Stomach smooth muscle (tissue), 2 donors: Measurements from ENCODE around the gene CNKSR2.
A peak's percentile ranks its signal among the peaks of the same experiment; 100 is the strongest.

Source experiments
- H3K27ac ChIP-seq: one replicate; pipeline ENCODE4 v1.7.0; 2013; ENCODE audit warnings: mild to moderate bottlenecking, low read length, inconsistent platforms
- H3K27me3 ChIP-seq, 2 donors: one replicate each; pipeline ENCODE4 v1.7.0; 2013; ENCODE audit warnings: low read length in 2 of 2; ENCODE audit not compliant: insufficient read depth in 2 of 2, control insufficient read depth in 1 of 2
- H3K36me3 ChIP-seq, 2 donors: one replicate each; pipeline ENCODE4 v1.7.0; 2013; ENCODE audit warnings: low read length in 2 of 2; ENCODE audit not compliant: control insufficient read depth in 2 of 2, insufficient read depth in 2 of 2
- H3K4me1 ChIP-seq: one replicate; pipeline ENCODE4 v1.7.0; 2013; ENCODE audit warnings: low read length; ENCODE audit not compliant: control insufficient read depth, insufficient read depth
- H3K4me3 ChIP-seq, 2 donors: one replicate each; pipeline ENCODE4 v1.7.0; 2013; ENCODE audit warnings: low read length in 2 of 2
- H3K9ac ChIP-seq, 2 donors: one replicate each; pipeline ENCODE4 v1.7.0; 2013; ENCODE audit warnings: low read length in 2 of 2, mild to moderate bottlenecking in 1 of 2
- H3K9me3 ChIP-seq, 2 donors: one replicate each; pipeline ENCODE4 v1.7.0; 2013; ENCODE audit warnings: low read length in 2 of 2; ENCODE audit not compliant: control insufficient read depth in 2 of 2
- donor health status: healthy.
- donor health status: Pancreatic carcinoma.

The CNKSR2 gene

GRCh38 chrX:21374163-21374993, at the start of gene CNKSR2:
CNKSR2 (plus strand) TSS chrX:21374418; CDS start chrX:21374898, 480 bp downstream.
- Histone ChIP-seq H3K27me3 (peaks cover 0 to 3% of the 10 kb centered on the region in 2 donors), H3K36me3 (no peaks in the 10 kb centered on the region), H3K9ac (peak within 1 kb of the TSS; percentile 22 to 60), H3K4me1 (peaks cover 4% of the 10 kb centered on the region), H3K4me3 (peak within 1 kb of the TSS; percentile 71 to 75), H3K27ac (no peak within 1 kb of the TSS), H3K9me3 (no peaks in the 10 kb centered on the region)

- Histone ChIP-seq H3K36me3 (no peaks in the 10 kb centered on the region), H3K4me1 (no peaks in the 10 kb centered on the region), H3K9ac (no peak overlapping the region), H3K4me3 (no peak overlapping the region), H3K9me3 (peaks cover 0 to 5% of the 10 kb centered on the region in 2 donors), H3K27me3 (no peaks in the 10 kb centered on the region), H3K27ac (no peak overlapping the region)
These were observed 19.5 kb upstream of the CNKSR2 start for GRCh38 chrX:21354725-21355124.

- no peak overlapping the region for H3K27ac ChIP-seq
- H3K4me3 ChIP-seq = no peak overlapping the region
- H3K9ac ChIP-seq = no peak overlapping the region
- no peaks in the 10 kb centered on the region for H3K36me3 ChIP-seq
- no peaks in the 10 kb centered on the region for H3K4me1 ChIP-seq
- H3K27me3 ChIP-seq = no peaks in the 10 kb centered on the region
- H3K9me3 ChIP-seq = peaks cover 0 to 2% of the 10 kb centered on the region in 2 donors
These were observed 18.4 kb upstream of the CNKSR2 start for GRCh38 chrX:21355831-21356230.

- Histone ChIP-seq H3K9ac (no peak overlapping the region), H3K4me1 (no peaks in the 10 kb centered on the region), H3K27me3 (no peaks in the 10 kb centered on the region), H3K27ac (no peak overlapping the region), H3K4me3 (no peak overlapping the region), H3K9me3 (no peaks in the 10 kb centered on the region), H3K36me3 (no peaks in the 10 kb centered on the region)
These were observed 4.6 kb upstream of the CNKSR2 start for GRCh38 chrX:21369613-21370012.

- H3K4me3 ChIP-seq = peak overlapping the region in 1 of 2 donors; percentile 70
These were observed 1.2 kb upstream of the CNKSR2 start for GRCh38 chrX:21373001-21373400.

GRCh38 chrX:21373637-21374162, 518 bp upstream of the CNKSR2 start:
- H3K27ac ChIP-seq = no peak overlapping the region
- peaks cover 0 to 3% of the 10 kb centered on the region in 2 donors for H3K27me3 ChIP-seq
- no peaks in the 10 kb centered on the region for H3K9me3 ChIP-seq
- peak overlapping the region; percentile 22 to 60 for H3K9ac ChIP-seq
- peak overlapping the region; percentile 70 to 75 for H3K4me3 ChIP-seq
- no peaks in the 10 kb centered on the region for H3K36me3 ChIP-seq
- H3K4me1 ChIP-seq = peaks cover 4% of the 10 kb centered on the region

More at GRCh38 chrX:21373001-21373400, 1.2 kb upstream of the CNKSR2 start:
- Histone ChIP-seq H3K27ac (no peak overlapping the region), H3K4me1 (peaks cover 4% of the 10 kb centered on the region), H3K9me3 (no peaks in the 10 kb centered on the region), H3K27me3 (peaks cover 0 to 3% of the 10 kb centered on the region in 2 donors), H3K36me3 (no peaks in the 10 kb centered on the region), H3K9ac (peak overlapping the region in 1 of 2 donors; percentile 60)

GRCh38 chrX:21374994-21375707, 933 bp downstream of the CNKSR2 start:
- peak overlapping the region; percentile 71 to 75 for H3K4me3 ChIP-seq
- H3K27ac ChIP-seq = no peak overlapping the region
- H3K9ac ChIP-seq = peak overlapping the region in 1 of 2 donors; percentile 42
- peaks cover 4% of the 10 kb centered on the region for H3K4me1 ChIP-seq
- H3K9me3 ChIP-seq = no peaks in the 10 kb centered on the region
- H3K36me3 ChIP-seq = no peaks in the 10 kb centered on the region
- H3K27me3 ChIP-seq = peaks cover 0 to 3% of the 10 kb centered on the region in 2 donors

- Histone ChIP-seq H3K9me3 (no peaks in the 10 kb centered on the region), H3K27ac (no peak overlapping the region), H3K36me3 (no peaks in the 10 kb centered on the region), H3K27me3 (peaks cover 0 to 3% of the 10 kb centered on the region in 2 donors), H3K4me3 (peak overlapping the region; percentile 71 to 75), H3K4me1 (peaks cover 4% of the 10 kb centered on the region), H3K9ac (peak overlapping the region in 1 of 2 donors; percentile 32)
These were observed 1.4 kb downstream of the CNKSR2 start for GRCh38 chrX:21375708-21376009.

GRCh38 chrX:21376636-21377035, 2.4 kb downstream of the CNKSR2 start:
- H3K27me3 ChIP-seq = peaks cover 0 to 3% of the 10 kb centered on the region in 2 donors
- peak overlapping the region in 1 of 2 donors; percentile 71 for H3K4me3 ChIP-seq
- H3K9ac ChIP-seq = no peak overlapping the region
- no peak overlapping the region for H3K27ac ChIP-seq
- peaks cover 4% of the 10 kb centered on the region for H3K4me1 ChIP-seq
- H3K36me3 ChIP-seq = no peaks in the 10 kb centered on the region
- H3K9me3 ChIP-seq = no peaks in the 10 kb centered on the region

GRCh38 chrX:21379991-21380390, 5.8 kb downstream of the CNKSR2 start:
- Histone ChIP-seq H3K9me3 (no peaks in the 10 kb centered on the region), H3K4me1 (peaks cover 4% of the 10 kb centered on the region), H3K9ac (no peak overlapping the region), H3K4me3 (no peak overlapping the region), H3K36me3 (no peaks in the 10 kb centered on the region), H3K27ac (no peak overlapping the region), H3K27me3 (peaks cover 0 to 3% of the 10 kb centered on the region in 2 donors)
